ENCODE data around the gene KRT4.
"Not testable (repeated sequence)": the region's sequence is repeated elsewhere in the genome, so short reads cannot be mapped to it uniquely, and the experiment has no call there.

DNA sequence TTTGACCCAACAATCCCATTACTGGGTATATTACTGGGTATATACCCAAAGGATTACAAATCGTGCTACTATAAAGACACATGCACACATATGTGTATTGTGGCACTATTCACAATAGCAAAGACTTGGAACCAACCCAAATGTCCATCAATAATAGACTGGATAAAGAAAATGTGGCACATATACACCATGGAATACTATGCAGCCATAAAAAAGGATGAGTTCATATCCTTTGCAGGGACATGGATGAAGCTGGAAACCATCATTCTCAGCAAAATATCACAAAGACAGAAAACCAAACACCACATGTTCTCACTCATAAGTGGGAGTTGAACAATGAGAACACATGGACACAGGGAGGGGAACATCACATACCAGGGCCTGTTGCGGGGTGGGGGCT lies 42.2 kb upstream of the KRT4 start:
- TF ChIP-seq, protein P1, sequence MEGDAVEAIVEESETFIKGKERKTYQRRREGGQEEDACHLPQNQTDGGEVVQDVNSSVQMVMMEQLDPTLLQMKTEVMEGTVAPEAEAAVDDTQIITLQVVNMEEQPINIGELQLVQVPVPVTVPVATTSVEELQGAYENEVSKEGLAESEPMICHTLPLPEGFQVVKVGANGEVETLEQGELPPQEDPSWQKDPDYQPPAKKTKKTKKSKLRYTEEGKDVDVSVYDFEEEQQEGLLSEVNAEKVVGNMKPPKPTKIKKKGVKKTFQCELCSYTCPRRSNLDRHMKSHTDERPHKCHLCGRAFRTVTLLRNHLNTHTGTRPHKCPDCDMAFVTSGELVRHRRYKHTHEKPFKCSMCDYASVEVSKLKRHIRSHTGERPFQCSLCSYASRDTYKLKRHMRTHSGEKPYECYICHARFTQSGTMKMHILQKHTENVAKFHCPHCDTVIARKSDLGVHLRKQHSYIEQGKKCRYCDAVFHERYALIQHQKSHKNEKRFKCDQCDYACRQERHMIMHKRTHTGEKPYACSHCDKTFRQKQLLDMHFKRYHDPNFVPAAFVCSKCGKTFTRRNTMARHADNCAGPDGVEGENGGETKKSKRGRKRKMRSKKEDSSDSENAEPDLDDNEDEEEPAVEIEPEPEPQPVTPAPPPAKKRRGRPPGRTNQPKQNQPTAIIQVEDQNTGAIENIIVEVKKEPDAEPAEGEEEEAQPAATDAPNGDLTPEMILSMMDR (IDR thresholded peaks at IDR 0.05), result not testable (repeated sequence)
- not testable (repeated sequence) for TF ChIP-seq EZH2, EZH2phosphoT487 (IDR thresholded peaks at IDR 0.05)

All from neural progenitor cell (in vitro differentiated cells).